ENCODE measurements around the gene CD300LB. TPM values are rescaled to one million over a fixed set of nuclear protein-coding genes. Genes with fewer than 3 reads are reported as not detected.

CD300LB gene
- total and polyA plus RNA-seq, 3 donors from 2014 or later, result 0.30 to 0.99 (median 0.71) TPM

- no peak overlapping the region for H3K4me3 ChIP-seq
- intact Hi-C loops (cut with DNase I; ENCODE audit: low total_unique reads), result no loop called here
- 91 to 93% methylated on average over 8 of the region's 8 CpGs for WGBS, 2 donors
- no peak overlapping the region for H3K27ac ChIP-seq
- no peaks in the 10 kb centered on the region for H3K27me3 ChIP-seq
- H3K9me3 ChIP-seq, result no peaks in the 10 kb centered on the region
- no peak for DNase-seq
- no peak for TF ChIP-seq POLR2A (IDR thresholded peaks at IDR 0.05)
- TF ChIP-seq CTCF (IDR thresholded peaks at IDR 0.05), result no peak
- H3K4me1 ChIP-seq, result no peaks in the 10 kb centered on the region
- no peaks in the 10 kb centered on the region for H3K36me3 ChIP-seq (ENCODE audit: low read depth, missing control alignments)
Observed at GRCh38 chr17:74527756-74528155, 3.5 kb downstream of the CD300LB start.

GRCh38 chr17:74527081-74527480 lies 4.2 kb downstream of the CD300LB start:
- H3K4me1 ChIP-seq, result no peaks in the 10 kb centered on the region
- DNase-seq, result no peak
- H3K4me3 ChIP-seq, result no peak overlapping the region
- TF ChIP-seq POLR2A (IDR thresholded peaks at IDR 0.05) (no peak), CTCF (IDR thresholded peaks at IDR 0.05) (no peak)
- 89 to 96% methylated on average over 5 of the region's 5 CpGs for WGBS, 2 donors
- no peak overlapping the region for H3K27ac ChIP-seq
- intact Hi-C loops (cut with DNase I; ENCODE audit: low total_unique reads), result no loop called here
- H3K9me3 ChIP-seq, result no peaks in the 10 kb centered on the region
- no peaks in the 10 kb centered on the region for H3K27me3 ChIP-seq
- no peaks in the 10 kb centered on the region for H3K36me3 ChIP-seq (ENCODE audit: low read depth, missing control alignments)

GRCh38 chr17:74526681-74527080 lies 4.6 kb downstream of the CD300LB start:
- DNase-seq, result no peak
- 66 to 83% methylated on average over 3 of the region's 3 CpGs for WGBS, 2 donors
- intact Hi-C loops (cut with DNase I; ENCODE audit: low total_unique reads), result no loop called here
- H3K9me3 ChIP-seq, result no peaks in the 10 kb centered on the region
- no peaks in the 10 kb centered on the region for H3K27me3 ChIP-seq
- no peaks in the 10 kb centered on the region for H3K4me1 ChIP-seq
- no peak overlapping the region for H3K27ac ChIP-seq
- no peak overlapping the region for H3K4me3 ChIP-seq
- TF ChIP-seq POLR2A (IDR thresholded peaks at IDR 0.05) (no peak), CTCF (IDR thresholded peaks at IDR 0.05) (no peak)
- H3K36me3 ChIP-seq (ENCODE audit: low read depth, missing control alignments), result no peaks in the 10 kb centered on the region

GRCh38 chr17:74525781-74526288 lies 5.4 kb downstream of the CD300LB start:
- Histone ChIP-seq H3K36me3 (ENCODE audit: low read depth, missing control alignments) (no peaks in the 10 kb centered on the region), H3K9me3 (no peaks in the 10 kb centered on the region), H3K27me3 (no peaks in the 10 kb centered on the region), H3K4me3 (no peak overlapping the region), H3K4me1 (no peaks in the 10 kb centered on the region), H3K27ac (no peak overlapping the region)
- TF ChIP-seq CTCF (IDR thresholded peaks at IDR 0.05) (no peak), POLR2A (IDR thresholded peaks at IDR 0.05) (no peak)
- no peak for DNase-seq
- 81 to 88% methylated on average over 12 to 14 of the region's 14 CpGs for WGBS, 2 donors
- intact Hi-C loops (cut with DNase I; ENCODE audit: low total_unique reads), result no loop called here

- no peak overlapping the region for H3K27ac ChIP-seq
- no peaks in the 10 kb centered on the region for H3K9me3 ChIP-seq
- 95 to 100% methylated on average over 1 of the region's 1 CpG for WGBS, 2 donors
- intact Hi-C loops (cut with DNase I; ENCODE audit: low total_unique reads), result no loop called here
- TF ChIP-seq CTCF (IDR thresholded peaks at IDR 0.05) (no peak), POLR2A (IDR thresholded peaks at IDR 0.05) (no peak)
- DNase-seq, result no peak
- H3K4me3 ChIP-seq, result no peak overlapping the region
- H3K36me3 ChIP-seq (ENCODE audit: low read depth, missing control alignments), result no peaks in the 10 kb centered on the region
- H3K4me1 ChIP-seq, result no peaks in the 10 kb centered on the region
- no peaks in the 10 kb centered on the region for H3K27me3 ChIP-seq
Observed at GRCh38 chr17:74525465-74525725, 5.9 kb downstream of the CD300LB start.

Data from testis (tissue), 3 donors.